ENCODE data around the gene CFTR.

CFTR gene

GRCh38 chr7:117572856-117573620 is 93.2 kb downstream of the CFTR start:
- no peak overlapping the region for H3K4me3 ChIP-seq (ENCODE audit: low read length)
- DNase-seq (ENCODE audit: low read depth), result no peak
- TF ChIP-seq, protein P1, sequence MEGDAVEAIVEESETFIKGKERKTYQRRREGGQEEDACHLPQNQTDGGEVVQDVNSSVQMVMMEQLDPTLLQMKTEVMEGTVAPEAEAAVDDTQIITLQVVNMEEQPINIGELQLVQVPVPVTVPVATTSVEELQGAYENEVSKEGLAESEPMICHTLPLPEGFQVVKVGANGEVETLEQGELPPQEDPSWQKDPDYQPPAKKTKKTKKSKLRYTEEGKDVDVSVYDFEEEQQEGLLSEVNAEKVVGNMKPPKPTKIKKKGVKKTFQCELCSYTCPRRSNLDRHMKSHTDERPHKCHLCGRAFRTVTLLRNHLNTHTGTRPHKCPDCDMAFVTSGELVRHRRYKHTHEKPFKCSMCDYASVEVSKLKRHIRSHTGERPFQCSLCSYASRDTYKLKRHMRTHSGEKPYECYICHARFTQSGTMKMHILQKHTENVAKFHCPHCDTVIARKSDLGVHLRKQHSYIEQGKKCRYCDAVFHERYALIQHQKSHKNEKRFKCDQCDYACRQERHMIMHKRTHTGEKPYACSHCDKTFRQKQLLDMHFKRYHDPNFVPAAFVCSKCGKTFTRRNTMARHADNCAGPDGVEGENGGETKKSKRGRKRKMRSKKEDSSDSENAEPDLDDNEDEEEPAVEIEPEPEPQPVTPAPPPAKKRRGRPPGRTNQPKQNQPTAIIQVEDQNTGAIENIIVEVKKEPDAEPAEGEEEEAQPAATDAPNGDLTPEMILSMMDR (conservative IDR thresholded peaks at IDR 0.05; ENCODE audit: low read depth, low read length), result no peak

DNA sequence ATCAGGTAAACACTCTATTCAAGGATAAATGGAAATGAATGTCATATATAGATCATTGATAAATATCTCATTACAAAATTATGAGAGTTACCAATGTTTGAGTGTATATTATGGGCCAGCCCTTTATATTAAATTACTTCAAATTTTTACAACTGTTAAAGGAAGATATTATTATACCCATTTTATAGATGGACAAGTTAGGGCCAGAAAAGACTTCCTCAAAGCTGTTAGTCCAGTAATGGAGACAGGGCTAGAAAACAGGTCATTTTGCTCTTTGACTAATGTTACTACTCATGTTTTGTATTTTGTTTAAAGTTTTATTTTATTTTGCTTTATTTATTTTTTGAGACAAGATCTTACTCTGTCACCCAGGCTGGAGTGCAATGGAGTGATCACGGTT is 101.6 kb downstream of the CFTR start:
- H3K4me3 ChIP-seq (ENCODE audit: low read length), result no peak overlapping the region
- DNase-seq (ENCODE audit: low read depth), result no peak
- TF ChIP-seq, protein P1 (conservative IDR thresholded peaks at IDR 0.05; ENCODE audit: low read depth, low read length), result no peak

- H3K4me3 ChIP-seq (ENCODE audit: low read length), result no peak overlapping the region
- TF ChIP-seq, protein P1 (conservative IDR thresholded peaks at IDR 0.05; ENCODE audit: low read depth, low read length), result no peak
- DNase-seq (ENCODE audit: low read depth), result peak; percentile 51
Observed at GRCh38 chr7:117582219-117582704, 102.4 kb downstream of the CFTR start.

DNA sequence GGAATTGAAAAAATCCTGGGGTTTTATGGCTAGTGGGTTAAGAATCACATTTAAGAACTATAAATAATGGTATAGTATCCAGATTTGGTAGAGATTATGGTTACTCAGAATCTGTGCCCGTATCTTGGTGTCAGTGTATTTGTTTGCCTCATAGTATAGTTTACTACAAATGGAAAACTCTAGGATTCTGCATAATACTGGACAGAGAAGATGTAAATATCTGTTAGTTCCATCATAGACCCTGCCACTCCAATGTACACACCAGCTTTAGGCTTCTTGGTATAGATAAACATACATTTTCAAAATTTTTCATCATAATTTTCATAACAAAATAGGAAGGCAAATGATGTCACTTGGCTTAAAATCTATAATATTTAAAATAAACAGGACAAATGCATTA is 108.1 kb downstream of the CFTR start:
- TF ChIP-seq, protein P1 (conservative IDR thresholded peaks at IDR 0.05; ENCODE audit: low read depth, low read length), result no peak
- no peak overlapping the region for H3K4me3 ChIP-seq (ENCODE audit: low read length)
- no peak for DNase-seq (ENCODE audit: low read depth)

DNA sequence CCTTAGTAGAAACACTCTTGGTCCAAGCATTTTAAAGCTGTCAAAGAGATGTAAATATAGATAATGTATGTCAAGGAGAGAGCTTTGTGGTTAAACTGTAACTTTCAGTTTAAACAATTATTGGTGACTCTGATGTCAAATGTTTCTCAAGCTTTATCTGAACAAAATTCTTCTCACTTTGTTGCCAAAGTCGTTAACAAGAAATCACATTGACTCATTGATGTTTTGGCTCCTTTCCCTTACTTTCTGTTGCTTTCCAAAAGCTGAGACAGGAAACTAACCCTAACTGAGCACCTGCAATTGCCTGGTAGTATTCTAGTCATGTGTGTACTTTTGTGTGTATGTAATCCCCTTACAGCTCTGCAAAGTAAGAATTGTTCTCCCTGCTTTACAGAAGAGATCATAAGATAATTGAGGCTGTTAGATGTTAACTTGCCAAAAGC is 108.5 kb downstream of the CFTR start:
- no peak overlapping the region for H3K4me3 ChIP-seq (ENCODE audit: low read length)
- DNase-seq (ENCODE audit: low read depth), result peak; percentile 60
- TF ChIP-seq, protein P1 (conservative IDR thresholded peaks at IDR 0.05; ENCODE audit: low read depth, low read length), result no peak

GRCh38 chr7:117590191-117590590 is 110.4 kb downstream of the CFTR start:
- TF ChIP-seq, protein P1 (conservative IDR thresholded peaks at IDR 0.05; ENCODE audit: low read depth, low read length), result no peak

More at GRCh38 chr7:117590191-117590590, 110.4 kb downstream of the CFTR start:
- DNase-seq (ENCODE audit: low read depth), result no peak
- no peak overlapping the region for H3K4me3 ChIP-seq (ENCODE audit: low read length)

Measured in retinal pigment epithelial cell (primary cell).